Kidney epithelial cell (primary cell): Measurements from ENCODE around the gene ARSJ. TPM values are rescaled to one million over a fixed set of nuclear protein-coding genes. Genes with fewer than 3 reads are reported as not detected.
"Not testable (repeated sequence)": the region's sequence is repeated elsewhere in the genome, so short reads cannot be mapped to it uniquely, and the experiment has no call there.

ENCODE experiments used
- DNase-seq: peaks from one replicate; pipeline ENCODE4 v3.0.0-alpha.2; 2010; ENCODE audit warnings: low read depth
- H3K27me3 ChIP-seq: 2 replicates; pipeline ENCODE4 v1.6.0; 2011; ENCODE audit warnings: low read length; ENCODE audit not compliant: control insufficient read depth, insufficient read depth
- H3K36me3 ChIP-seq: 2 replicates; pipeline ENCODE4 v1.5.1; 2011; ENCODE audit warnings: low read length; ENCODE audit not compliant: control insufficient read depth, insufficient read depth
- H3K4me3 ChIP-seq: 2 replicates; pipeline ENCODE4 v1.5.1; 2011; ENCODE audit warnings: low read depth, mild to moderate bottlenecking, control low read depth, low read length
- total RNA-seq: library from RNA; depleted of rRNA; stranded (reverse); fragments of >200 nt; gene quantifications from 2 replicates; pipeline ENCODE4 v1.2.3, GENCODE V29; 2015
- TF ChIP-seq, protein P1 (sequence below): IDR thresholded peaks from 2 replicates; pipeline ENCODE4 v1.5.1; 2011; ENCODE audit warnings: mild to moderate bottlenecking, moderate library complexity, low read length, control low read depth, inconsistent platforms; ENCODE audit not compliant: insufficient read depth, poor library complexity, severe bottlenecking

Gene ARSJ
- total RNA-seq, 1 donor from 2014 or later: 13.8 TPM

DNA sequence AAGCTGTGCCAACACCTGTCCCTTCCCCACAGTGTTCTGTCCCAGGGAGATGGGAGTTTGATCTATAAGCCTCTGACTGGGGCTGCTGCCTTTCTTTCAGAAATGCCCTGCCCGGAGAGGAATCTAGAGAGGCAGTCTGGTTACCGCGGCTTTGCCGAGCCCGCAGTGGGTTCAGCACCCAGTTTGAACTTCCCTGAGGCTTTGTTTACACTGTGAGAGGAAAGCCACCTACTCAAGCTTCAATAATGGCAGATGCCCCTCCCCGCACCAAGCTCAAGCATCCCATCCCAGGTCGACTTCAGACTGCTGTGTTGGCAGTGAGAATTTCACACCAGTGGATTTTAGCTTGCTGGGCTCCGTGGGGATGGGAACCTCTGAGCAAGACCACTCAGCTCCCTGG, 33.3 kb upstream of the ARSJ start:
- H3K36me3 ChIP-seq: no peaks in the 10 kb centered on the region
- no peaks in the 10 kb centered on the region for H3K27me3 ChIP-seq
- TF ChIP-seq, protein P1, sequence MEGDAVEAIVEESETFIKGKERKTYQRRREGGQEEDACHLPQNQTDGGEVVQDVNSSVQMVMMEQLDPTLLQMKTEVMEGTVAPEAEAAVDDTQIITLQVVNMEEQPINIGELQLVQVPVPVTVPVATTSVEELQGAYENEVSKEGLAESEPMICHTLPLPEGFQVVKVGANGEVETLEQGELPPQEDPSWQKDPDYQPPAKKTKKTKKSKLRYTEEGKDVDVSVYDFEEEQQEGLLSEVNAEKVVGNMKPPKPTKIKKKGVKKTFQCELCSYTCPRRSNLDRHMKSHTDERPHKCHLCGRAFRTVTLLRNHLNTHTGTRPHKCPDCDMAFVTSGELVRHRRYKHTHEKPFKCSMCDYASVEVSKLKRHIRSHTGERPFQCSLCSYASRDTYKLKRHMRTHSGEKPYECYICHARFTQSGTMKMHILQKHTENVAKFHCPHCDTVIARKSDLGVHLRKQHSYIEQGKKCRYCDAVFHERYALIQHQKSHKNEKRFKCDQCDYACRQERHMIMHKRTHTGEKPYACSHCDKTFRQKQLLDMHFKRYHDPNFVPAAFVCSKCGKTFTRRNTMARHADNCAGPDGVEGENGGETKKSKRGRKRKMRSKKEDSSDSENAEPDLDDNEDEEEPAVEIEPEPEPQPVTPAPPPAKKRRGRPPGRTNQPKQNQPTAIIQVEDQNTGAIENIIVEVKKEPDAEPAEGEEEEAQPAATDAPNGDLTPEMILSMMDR: no peak
- DNase-seq: no peak
- no peak overlapping the region for H3K4me3 ChIP-seq

DNA sequence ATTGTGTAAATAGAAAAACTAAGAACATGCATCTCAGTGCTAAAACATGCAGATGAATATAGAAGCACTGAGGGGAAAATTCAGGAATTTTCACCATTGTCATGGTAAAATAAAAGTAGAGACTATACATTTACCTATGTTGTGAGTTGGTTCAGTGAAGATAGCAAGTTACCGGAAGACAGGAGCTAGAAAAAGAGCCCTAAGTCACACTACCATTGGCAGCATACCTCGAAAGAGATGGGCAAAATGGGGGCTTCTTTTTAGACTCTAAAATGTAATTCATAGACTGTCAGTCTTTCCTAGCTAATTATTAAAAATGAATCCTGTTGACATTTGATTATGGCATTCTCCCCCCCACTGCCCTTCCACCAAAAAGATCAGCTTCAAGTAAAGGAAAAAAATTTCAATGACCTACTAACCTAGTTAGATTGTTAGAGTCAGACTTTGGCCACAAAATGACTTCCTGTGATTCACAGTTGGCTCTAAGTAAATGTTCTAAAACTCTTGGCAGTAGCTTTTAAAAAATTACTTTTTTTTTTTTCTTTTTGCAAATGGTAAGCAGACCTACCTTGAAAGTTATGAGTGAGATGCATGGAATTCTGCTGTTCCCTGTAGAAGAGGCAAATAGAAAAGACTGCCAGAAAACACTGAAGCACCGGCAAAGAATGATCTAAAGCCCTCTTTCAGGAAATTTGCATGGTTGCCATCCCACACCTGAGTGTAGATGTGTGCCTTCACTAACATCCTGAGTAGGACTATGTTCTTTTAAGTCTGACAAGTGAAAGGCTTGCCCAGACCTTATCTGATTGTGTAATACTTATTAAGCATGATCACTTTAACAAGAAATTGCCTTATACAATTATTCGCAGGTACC, 26.4 kb upstream of the ARSJ start:
- peak; percentile 19 for DNase-seq
- H3K27me3 ChIP-seq: no peaks in the 10 kb centered on the region
- TF ChIP-seq, protein P1: no peak
- no peak overlapping the region for H3K4me3 ChIP-seq
- H3K36me3 ChIP-seq: no peaks in the 10 kb centered on the region

DNA sequence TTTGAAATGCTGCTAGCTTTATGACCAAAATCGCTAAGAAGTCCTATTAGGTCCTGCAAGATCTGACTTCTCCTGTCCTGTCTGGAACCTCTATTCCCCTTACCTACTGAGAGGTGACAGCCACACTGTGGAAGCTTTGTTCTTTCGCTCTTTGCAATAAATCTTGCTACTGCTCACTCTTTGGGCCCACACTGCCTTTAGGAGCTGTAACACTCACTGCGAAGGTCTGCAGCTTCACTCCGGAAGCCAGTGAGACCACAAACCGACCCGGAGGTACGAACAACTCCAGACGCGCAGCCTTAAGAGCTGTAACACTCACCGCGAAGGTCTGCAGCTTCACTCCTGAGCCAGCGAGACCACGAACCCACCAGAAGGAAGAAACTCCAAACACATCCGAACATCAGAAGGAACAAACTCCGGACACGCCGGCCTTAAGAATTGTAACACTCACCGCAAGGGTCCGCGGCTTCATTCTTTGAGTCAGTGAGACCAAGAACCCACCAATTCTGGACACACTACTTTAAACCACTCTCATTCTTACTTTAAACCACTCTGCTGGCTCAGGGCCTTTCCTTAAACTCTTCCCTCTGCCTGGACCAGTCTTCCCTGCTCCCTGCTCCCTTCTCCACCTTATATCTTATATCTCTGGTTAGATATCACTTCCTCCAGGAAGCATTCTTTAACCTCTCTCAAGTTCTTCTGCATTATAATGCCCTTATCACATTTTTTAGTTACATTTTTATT, 25.2 kb upstream of the ARSJ start:
- H3K36me3 ChIP-seq, H3K27me3 ChIP-seq, DNase-seq, H3K4me3 ChIP-seq: not testable (repeated sequence)

DNA sequence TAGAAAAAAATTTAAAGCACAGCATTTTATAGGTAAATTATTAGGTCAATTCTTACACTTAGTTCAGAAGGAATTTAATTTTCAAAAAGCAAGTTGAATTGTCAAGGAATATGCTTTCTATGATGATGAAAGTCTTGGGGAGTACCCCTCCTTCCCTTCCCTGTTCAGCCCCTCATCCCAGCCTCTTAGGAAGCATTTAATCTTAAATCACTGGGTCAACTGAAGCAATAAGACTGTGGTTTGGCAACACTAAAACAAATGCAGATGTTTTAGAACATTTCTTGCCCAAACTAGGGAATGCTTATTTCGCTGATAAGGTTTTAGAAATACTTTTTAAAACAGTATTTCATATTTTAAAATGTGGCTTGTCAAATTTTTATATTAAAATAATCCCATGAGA, 19.1 kb upstream of the ARSJ start:
- no peak overlapping the region for H3K4me3 ChIP-seq
- TF ChIP-seq, protein P1: no peak
- H3K27me3 ChIP-seq: no peaks in the 10 kb centered on the region
- no peak for DNase-seq
- H3K36me3 ChIP-seq: no peaks in the 10 kb centered on the region

DNA sequence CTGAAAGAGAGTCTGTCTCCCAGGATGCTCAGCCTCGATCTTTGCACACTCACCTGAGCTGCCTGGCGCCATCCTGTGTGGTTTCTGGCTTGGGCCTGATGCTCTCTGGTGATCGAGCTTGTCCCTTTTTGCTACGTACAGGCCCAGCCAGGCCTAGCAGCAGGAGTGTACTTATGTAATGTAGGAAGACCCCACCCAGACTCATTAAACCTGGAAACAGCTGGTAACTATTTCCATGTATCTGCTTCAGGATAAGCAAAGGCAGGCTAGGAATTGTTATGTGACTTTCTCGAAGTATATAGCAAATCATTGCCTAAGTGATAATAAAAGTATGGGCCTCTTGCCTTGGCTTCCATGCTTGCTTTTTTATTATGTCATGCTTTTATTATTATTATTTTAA, 18.6 kb upstream of the ARSJ start:
- DNase-seq: no peak
- no peak overlapping the region for H3K4me3 ChIP-seq
- no peaks in the 10 kb centered on the region for H3K27me3 ChIP-seq
- TF ChIP-seq, protein P1: no peak
- H3K36me3 ChIP-seq: no peaks in the 10 kb centered on the region

DNA sequence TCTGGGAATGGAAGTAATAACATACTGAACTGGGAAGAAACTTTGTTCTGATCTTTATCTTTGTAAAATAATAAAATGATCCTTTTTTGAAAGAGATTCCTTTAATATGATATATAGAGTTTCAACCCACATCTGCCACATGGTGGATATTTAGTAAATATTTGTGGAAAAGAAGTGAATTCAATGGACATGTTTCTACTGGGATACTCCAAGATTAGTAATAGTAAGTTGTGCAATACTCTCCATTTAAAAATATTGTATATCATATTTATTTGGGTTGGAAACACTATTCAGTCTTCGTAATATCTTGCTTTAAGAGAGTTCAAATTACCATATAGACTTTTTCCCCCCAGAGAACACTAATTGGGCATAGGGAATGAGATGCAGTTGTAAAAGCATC, 17.8 kb upstream of the ARSJ start:
- H3K36me3 ChIP-seq: no peaks in the 10 kb centered on the region
- TF ChIP-seq, protein P1: no peak

More for the DNA sequence above, 17.8 kb upstream of the ARSJ start:
- Histone ChIP-seq H3K4me3 (no peak overlapping the region), H3K27me3 (no peaks in the 10 kb centered on the region)
- DNase-seq: no peak
